GM21717 (cell line): Measurements from ENCODE around the gene FLAD1.

ENCODE experiments used
- ATAC-seq: cut with Tn5 transposase; IDR thresholded peaks from one replicate; pipeline ENCODE4 v1.9.1; 2021; ENCODE audit warnings: mild to moderate bottlenecking, moderate library complexity; ENCODE audit not compliant: unreplicated experiment

The FLAD1 gene

DNA sequence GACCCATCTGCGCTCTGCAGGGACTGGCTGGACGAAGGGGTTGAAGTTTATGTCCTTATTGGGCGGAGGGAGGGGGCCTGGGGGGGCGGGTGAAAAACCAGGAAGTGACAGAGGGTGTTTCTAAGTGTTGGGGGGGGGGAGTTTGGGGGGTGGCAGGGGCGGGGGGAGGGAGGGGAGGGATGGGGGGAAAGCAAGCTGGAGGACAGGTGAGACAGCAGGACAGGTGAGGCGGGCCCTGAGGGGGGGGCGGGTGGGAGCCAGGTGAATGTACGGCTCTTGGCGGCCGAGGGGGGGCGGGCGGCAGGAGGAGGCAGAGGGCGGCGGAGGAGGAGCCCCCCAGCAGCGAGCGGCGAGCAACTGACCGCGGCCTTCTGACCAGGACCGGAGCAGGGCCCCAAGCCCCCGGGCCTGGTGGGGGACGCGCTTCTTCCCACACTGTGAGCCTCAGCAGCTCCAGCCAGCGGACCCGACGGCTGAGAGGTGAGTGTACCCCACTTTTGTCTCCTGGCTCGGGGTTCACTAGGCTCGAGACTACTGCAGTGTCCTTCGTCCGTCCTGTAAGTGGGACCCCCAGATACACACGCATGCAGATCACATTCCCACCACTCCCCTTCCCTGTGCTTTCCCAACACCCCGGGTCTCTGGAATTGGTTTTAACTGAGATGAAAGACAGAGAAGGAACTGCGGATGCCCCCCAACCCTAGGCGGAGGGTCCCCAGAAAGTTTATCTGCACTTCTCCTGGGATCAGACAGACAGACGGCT is 19.5 kb downstream of the FLAD1 start, which contains the start of gene ZBTB7B:
TSS of gene ZBTB7B (plus strand) at position 339 of the 763 bp plus-strand sequence. CDS start 11,859 bp downstream, outside the sequence.
- no peak for ATAC-seq

DNA sequence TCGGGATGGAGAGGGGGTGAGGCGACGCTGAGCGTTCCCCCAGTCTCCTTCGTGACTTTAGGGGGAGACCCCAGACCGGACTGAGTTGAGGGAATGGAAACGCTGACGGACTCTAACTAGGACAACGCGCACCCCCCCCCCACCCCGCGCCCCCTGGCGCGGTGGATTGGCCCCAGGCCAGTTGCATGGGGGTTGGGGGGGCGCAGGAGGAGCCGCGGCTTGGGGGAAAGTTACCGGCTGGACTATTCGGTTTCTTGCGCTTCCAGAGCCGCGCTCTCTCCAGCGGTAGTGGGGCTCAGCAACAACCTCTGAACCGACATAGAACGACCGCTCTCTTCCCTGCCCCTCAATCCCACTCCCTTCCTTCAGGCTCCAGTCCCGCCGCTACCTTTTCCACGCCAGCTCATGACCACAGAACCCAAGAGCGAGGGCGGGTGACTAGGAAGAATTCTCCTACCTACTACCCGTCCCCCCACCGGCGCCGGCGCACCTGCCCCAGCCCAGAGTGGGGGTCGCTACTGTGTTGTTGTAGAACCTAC is 20.2 kb downstream of the FLAD1 start:
- no peak for ATAC-seq

DNA sequence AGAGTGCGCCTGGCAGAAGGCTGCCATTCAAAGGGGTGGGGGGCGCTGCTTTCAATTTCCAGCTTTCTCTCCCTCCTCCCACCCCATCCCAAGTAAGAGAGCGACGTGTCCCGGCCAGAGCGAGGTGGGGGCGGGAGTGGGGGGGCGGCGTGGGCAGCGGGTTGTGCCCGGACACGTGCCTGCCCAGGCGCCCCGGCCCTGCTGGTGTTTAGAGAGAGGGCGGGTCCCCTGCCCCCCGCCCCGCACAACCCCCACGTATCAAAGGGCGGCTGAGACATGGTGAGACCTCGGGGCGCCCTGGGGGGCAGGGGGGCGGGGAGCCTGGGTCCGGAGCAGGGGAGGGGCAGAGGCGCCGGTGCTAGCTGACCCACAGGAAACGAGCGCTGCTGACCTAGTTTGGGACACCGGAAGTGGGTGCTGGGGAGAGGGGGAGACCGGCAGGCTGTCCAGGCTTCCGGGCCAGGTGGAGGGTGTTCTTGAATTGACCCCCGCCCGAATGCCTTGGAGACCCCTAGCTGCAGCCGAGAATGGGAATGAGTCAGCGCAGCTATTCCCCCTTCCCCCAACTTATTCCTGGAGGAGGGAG is 20.7 kb downstream of the FLAD1 start:
- ATAC-seq: no peak

DNA sequence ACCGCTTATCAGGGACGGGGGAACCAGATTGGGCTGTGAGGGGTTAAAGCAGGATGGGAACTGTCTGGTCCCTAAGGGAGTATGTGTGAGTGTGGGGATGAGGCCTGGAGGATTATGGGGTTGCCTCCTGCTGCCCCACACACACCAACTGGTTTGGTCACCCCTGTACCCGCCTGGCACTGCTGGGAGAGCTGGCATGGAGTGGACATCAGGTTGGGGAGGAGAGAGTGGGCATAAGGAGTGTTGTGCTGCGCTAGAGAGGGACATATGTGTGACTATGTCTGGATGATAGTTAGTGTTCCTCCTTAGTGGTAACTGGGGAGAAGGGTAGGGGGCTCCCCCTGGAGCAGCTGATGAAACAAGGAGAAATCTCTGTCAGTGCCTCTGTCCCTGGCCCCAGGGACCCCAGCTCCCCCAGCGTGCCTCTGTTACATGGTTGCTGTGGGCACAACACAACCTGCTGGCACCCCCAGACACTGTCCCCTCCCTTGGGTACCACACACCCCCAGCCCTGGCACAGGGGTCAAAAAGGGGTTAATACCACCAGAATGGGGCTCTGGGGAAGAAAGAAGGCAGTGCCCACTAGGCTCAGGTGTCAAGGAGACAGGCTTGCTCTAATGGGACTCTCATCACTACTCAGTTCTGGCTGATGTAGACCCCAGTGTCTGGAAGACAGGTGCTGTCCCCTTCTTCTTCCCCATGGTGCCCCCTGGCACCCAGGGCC is 21.4 kb downstream of the FLAD1 start:
- no peak for ATAC-seq

DNA sequence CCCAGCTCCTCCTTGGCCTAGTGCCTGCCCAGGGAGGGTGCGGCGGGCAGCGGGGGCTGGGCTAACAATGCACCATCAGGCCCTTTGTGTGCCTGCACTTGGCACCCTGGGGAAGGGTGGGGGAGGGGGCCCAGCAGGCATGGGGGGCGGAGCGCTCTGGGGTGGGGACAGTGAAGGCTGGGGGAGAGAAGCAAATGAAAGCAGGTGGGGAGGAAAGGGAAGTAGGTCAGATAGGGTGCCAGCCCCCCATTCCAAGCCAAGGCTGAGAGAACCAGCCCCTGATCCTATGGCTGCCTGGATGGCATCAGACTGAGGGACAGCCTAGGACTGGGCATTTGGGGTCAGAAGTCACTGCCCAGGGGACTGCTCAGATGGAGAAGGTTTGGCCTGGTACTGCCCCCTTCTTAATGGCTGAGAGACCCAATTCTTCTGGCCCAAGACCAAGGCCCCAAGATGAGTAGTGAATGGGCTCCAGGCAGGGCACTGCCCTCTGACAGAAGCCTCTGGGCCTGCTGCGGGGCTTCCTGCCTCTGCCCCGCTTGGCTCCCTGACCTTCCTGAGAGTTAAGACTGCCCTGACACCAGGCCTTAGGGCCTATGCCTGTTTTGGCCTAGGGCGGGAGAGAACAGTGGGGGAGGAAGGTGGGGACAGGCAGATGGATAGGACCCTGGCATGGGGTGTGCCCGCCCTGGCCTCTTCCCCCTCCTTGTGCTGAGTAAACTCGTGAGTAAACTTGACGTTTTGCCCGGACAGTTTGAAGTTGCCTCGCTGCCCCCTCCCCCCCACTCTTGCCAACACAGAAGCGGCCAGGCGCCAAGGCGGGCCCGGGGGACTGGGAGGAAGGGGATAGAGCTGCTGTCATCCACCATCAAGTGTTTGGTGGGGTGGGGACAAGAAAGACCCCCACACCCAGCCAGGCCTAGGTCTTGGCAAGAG is 22.2 kb downstream of the FLAD1 start:
- no peak for ATAC-seq

DNA sequence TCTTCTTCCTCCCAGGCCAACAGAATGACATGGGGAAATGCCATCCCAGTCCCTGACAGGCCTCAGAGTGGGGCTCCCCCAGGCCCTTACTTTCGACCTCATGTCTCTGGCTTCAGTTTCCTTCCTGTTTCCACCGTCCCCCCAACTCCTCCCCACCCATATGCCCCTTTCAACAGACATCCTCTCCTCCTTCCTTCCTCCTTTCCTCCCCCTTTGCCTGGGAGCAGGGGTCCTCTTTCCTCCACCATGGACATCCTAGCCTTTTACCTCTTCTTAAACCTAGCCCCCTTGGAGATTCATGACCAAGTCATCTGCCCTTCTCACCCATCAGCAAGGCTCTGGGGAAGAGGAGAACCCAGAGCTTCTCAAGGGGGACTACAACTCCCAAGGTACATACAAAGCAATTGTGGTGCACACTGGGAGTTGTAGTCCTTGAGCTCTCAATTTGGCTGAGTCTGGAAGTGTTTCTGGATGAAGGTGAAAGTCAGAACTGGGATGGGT is 23.5 kb downstream of the FLAD1 start:
- ATAC-seq: no peak

DNA sequence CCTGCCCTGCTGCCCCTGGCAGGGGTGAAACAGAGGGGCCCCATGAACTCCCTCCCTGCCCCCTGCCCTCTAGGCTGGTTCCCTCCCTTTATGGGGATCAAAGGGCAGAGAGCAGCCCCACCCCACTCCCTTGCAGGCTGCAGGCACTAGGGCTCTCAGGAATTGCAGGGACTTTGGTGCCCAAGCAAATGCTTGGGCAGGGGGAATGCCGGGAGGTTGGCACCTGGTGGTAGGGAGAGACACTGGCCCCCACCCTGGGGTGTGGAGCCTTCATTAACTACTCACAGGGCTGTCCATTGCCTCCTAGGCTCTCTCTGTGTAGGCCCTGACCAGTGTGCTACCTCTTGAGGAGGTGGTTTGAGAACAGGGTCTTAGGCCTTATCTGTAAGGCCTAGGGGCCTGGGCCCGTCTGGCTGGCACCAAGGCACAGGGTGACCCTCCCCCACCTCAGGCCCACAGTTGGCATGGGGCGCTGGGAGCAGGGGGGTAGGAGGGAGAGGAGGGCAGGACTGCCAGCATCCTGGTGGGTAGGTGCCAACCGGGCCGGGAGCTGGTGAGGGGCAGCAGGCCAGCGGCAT is 24.2 kb downstream of the FLAD1 start:
- ATAC-seq: no peak

DNA sequence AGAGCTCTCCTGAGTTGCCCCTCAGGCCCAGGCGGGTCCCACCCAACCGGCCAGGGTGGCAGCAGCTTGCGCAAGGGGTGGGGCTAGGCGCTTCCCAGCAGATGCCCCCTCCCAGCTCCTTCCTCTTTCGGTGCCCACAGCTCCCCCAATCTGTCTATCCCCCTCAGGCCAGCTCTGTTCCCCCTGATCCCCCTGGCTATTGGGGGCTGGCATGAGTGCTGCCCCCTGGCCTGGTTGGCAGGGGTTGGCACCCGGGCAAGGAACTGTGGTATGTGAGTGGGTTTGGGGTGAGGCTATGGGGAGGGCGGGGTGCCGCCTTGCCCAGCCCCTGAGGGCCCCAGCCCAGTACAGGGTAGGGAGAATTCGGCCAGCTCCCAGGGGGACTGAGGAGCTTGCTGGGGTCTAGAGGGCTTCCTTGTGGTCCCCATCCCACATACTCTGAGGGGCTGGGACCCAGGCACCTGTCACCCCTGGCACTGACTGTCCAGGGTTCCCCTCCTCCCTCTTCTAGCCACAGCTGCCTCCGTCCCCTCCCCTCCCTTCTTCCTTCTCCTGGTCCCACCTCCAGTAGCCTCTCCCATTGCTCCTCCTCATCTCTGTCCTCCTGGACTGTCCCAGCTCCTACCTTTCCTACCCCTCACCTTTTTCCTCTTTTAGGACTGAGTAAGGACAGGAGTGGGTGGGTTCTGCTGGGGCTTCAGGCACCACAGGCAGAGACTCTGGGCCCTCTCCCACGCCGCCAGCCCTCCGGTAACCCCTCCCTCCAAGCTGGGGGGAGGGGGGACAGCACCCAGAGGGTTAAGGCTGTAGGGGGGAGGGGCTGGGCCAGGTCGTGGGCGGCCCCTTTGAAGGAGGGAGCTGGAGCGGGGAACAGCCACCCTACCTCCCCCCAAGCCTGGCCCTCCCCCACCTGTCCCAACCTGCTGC is 25.1 kb downstream of the FLAD1 start:
- no peak for ATAC-seq

DNA sequence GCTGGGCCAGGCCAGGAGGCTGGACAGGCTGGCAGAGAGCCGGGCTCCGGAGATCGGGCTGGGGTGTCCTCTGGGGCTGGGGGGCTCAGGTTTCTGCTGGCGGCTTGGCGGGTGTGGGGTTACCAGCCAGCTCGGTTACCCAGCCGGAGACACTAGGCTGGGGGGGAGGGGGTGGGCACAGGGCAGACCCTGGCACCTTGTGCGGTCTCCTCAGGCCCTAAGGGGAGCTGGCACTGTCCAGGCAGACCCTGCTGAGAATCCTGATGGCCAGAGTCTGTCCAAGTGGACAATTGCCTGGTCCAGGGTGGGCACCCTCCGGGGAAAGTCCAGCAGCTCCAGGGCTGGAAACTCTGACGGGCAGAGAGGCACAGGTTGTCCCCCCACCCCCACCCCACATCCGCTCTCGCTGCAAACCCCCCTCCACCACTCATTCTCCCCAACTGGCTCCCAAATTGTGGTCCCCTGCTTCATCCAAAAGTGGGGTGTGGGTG is 26.1 kb downstream of the FLAD1 start:
- ATAC-seq: no peak

DNA sequence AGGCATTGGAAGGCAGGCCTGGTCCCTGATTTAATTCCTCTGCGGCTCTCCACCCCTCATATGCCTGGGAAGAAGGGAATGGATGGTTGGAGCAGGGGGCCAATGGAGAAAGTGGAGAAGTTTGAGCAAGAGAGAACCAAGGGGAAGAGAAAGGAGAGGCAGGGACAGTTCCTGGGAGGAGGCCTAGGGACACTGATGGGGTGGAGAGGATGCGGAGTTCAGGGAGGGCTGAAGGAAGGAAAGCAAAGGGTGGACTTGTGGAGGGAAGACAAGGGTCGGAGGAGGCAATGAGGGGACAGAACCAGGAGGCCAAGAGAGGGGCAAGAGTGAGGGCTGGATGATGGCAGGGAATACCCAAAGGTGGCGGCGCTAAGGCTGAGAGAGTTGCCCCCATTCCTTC is 26.6 kb downstream of the FLAD1 start:
- no peak for ATAC-seq

DNA sequence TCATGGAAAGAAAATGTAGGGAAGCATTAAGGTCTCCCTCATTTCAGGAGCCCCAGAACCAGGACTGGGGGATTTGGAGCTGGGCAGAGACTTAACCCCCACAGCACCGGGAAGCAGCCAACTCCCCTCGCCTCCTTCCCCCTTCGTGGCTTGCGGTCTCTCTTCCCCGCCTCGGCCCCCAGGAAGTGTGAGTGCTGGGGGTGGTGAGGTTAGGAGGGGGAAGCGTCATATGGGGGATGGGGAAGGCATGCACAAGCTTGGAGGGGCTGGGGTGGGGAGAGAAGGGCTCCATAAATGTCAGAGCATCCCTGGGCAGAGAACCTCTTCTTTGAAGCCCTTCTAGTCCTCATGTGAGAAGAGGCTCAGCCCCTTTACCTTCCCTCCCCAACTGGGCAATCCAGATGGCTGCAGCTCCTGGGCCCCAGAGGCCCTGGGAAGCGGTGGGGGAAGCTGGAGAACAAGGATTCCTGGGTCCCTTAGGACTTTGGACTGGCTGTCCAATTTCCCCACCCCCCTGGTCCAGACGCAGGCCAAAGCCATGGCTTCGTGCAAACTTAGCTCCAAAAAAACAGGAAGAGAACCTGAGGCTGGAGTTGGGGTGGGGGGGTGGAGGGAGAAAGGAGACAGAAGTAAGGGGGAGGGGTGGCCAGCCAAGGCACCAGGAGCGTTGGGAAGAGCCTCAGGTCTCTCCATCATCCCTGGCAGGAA is 27.2 kb downstream of the FLAD1 start:
- no peak for ATAC-seq

DNA sequence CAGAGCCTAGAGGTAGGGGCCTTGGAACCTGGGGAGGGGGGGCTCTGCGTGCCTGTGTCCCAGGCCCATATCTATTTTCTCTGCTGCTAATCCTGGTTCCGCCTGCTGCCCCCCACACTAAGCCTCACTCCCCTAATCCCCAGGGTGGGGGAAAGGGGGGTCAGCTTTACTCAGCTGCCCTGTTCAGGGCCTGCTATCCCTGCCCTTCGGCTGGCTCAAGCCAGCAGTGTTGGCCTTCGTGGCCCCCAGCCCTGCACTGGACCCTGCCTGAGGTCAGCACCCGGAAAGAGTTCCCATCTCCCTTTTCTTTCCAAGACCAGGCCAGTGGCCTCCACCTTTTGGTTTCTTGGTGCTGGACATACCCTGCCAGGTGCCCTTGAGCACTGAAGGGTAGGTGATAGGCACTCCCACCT is 27.9 kb downstream of the FLAD1 start:
- no peak for ATAC-seq

DNA sequence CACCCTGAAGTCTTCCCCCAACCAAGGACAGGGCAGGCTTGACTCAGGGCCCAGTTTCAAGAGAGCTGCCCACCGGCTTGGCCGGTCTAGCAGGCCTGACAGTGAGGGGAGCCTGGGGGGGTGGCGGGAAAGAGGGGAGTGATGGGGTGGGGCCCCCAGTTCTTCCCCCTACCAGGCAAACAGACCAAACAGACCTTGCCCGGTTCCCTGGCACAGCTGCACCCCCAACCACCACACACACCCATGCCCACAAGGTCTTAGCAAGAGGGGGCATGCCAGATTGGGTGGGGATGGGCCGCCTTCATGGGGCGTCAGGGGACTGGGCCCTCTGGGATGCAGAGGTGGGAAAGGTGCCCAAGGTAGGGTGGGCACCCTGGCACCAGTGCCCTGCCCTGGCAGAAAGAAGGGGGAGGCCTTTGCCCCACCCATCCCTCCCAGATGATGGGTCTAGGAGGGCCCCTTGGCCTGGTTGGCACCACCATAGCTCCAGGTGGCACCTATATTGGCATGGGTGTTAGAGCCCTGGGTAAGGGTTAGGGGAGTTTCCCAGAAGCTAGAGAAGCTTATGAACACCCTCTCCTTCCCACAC is 28.4 kb downstream of the FLAD1 start:
- ATAC-seq: no peak

DNA sequence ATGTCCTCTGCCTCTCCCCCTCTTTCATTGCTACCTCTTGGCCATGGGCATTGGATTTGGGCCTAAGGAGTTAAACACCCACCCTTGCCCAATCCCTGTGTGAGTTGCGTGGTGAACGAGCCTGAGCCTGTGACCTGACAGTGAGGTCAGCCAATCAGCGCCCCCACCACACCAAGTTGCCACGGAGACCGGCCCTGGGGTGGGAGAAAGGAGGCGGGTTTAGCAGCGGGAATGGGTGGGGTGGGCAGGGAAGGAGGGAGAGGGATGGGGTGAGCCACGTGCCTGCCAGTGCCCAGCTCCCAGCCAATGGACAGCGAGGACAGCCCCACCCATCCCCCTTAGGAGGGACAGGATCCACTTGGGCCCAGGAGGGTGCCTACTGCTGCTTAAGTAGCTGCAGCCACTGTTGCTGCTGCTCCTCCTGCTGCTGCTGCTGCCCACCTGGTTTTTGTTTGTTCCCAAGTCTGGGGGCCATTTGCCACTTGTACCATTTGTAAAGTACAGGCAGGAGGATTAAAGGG is 28.9 kb downstream of the FLAD1 start:
- no peak for ATAC-seq

DNA sequence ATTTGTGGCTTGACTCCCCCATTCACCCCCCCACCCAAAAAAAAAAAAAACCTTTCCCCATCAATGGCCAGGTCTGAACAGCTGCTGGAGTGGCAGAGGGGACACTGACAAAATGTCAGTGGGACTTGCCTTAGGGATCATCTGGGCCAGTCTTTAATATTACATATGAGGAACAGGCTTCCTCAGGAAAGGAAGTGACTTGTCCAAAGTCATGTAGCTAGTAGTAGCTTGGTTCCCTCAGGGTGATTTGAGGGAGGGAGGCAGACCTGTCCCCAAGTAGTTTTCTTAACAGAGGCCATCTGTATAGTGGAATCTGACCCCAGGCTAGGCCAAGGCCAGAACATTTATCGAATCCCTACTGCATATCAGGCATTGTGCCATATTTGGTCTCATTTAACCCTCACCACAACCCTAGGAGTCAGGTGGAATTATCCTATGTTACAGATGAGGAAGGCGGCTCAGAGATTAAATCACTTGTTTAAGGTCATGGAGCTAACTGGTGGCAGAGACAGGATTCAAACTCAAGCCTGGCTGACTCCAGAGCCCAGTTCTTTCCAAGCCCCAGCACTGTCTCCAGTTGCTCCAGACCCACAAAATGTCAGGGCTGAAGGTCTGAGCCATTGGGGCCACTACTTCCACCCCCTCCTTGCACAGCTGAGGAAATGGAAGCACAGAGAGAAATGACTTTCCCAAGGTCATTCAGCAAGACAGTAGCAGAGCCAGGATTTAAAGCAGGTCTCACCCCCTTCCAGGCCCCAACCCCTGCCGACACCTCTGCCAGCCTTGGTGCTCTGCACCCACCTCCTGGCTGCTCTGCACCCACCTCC is 29.8 kb downstream of the FLAD1 start:
- ATAC-seq: no peak

DNA sequence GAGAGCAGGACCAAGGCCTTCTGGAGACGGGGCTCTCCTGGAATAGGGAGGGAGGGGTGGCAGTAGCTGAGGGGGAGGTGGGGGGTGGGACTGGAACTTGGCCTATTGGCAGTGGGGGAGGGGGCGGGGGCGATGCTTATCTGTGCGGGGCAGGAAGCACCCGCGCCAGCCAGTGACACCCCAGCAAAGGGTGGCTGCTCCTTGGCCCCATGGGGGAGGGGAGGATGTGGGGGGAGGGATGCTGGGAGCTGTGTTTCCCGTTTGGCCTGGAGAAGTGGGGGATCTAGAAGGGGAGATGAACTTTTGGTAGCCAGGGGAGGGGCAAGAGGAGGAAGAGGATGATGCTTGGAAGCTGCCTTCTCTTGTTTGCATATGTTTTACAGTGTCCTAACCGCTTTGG is 30.5 kb downstream of the FLAD1 start:
- no peak for ATAC-seq
